Measurements from ENCODE around the gene FKBP10. TPM values are rescaled to one million over a fixed set of nuclear protein-coding genes. Genes with fewer than 3 reads are reported as not detected.

The FKBP10 gene
- total RNA-seq, 1 experiment from 2014 or later: 30.0 TPM

DNA sequence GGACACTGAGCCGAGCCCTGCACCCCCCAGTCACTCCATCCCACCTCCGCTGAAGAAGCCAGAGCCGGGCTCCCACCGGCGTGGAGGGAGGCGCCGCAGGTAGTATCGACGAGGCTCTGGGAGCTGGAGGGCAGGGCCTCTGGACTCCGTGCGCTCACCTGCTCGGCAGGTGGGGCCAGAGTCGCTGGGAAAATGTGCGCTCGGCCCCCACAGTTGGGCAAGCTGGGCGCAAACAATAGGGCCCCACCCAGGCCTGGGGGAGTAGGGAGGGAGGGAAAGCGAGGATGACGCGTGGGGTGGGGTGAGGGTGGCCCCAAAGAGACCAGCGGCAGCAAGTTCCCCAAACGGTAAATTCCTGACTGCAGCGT is 27.0 kb upstream of the FKBP10 start:
- no peaks in the 10 kb centered on the region for H3K36me3 ChIP-seq (ENCODE audit: insufficient read depth, low read length, poor library complexity, severe bottlenecking)
- no TSS peak for BruUV-seq (replicated peaks)
- no peaks in the 10 kb centered on the region for H3K9me3 ChIP-seq (ENCODE audit: low read depth, low read length, poor library complexity, severe bottlenecking)
- ChIA-PET CTCF (no interaction called here), POLR2A (ENCODE audit: low non-redundant PET) (no interaction called here)
- peak overlapping the region; percentile 40 for H3K27ac ChIP-seq (ENCODE audit: low read depth, low read length, poor library complexity, severe bottlenecking)
- peak; percentile 9 for DNase-seq (ENCODE audit: low spot score)
- intact Hi-C loops (cut with micrococcal nuclease; ENCODE audit: unreplicated experiment): no loop called here
- TF ChIP-seq, protein P1, sequence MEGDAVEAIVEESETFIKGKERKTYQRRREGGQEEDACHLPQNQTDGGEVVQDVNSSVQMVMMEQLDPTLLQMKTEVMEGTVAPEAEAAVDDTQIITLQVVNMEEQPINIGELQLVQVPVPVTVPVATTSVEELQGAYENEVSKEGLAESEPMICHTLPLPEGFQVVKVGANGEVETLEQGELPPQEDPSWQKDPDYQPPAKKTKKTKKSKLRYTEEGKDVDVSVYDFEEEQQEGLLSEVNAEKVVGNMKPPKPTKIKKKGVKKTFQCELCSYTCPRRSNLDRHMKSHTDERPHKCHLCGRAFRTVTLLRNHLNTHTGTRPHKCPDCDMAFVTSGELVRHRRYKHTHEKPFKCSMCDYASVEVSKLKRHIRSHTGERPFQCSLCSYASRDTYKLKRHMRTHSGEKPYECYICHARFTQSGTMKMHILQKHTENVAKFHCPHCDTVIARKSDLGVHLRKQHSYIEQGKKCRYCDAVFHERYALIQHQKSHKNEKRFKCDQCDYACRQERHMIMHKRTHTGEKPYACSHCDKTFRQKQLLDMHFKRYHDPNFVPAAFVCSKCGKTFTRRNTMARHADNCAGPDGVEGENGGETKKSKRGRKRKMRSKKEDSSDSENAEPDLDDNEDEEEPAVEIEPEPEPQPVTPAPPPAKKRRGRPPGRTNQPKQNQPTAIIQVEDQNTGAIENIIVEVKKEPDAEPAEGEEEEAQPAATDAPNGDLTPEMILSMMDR (conservative IDR thresholded peaks at IDR 0.05; ENCODE audit: low read depth, low read length): no peak
- TF ChIP-seq EZH2 (IDR thresholded peaks at IDR 0.05; ENCODE audit: borderline replicate concordance, low read depth, low read length, poor library complexity, severe bottlenecking): no peak
- H3K4me3 ChIP-seq (ENCODE audit: low read depth, low read length, poor library complexity, severe bottlenecking): peak overlapping the region; percentile 59
- peaks cover 12% of the 10 kb centered on the region for H3K4me1 ChIP-seq (ENCODE audit: insufficient read depth, low read length, poor library complexity, severe bottlenecking)
- no peaks in the 10 kb centered on the region for H3K27me3 ChIP-seq (replicated peaks; ENCODE audit: insufficient read depth, low read depth, low read length, poor library complexity)

DNA sequence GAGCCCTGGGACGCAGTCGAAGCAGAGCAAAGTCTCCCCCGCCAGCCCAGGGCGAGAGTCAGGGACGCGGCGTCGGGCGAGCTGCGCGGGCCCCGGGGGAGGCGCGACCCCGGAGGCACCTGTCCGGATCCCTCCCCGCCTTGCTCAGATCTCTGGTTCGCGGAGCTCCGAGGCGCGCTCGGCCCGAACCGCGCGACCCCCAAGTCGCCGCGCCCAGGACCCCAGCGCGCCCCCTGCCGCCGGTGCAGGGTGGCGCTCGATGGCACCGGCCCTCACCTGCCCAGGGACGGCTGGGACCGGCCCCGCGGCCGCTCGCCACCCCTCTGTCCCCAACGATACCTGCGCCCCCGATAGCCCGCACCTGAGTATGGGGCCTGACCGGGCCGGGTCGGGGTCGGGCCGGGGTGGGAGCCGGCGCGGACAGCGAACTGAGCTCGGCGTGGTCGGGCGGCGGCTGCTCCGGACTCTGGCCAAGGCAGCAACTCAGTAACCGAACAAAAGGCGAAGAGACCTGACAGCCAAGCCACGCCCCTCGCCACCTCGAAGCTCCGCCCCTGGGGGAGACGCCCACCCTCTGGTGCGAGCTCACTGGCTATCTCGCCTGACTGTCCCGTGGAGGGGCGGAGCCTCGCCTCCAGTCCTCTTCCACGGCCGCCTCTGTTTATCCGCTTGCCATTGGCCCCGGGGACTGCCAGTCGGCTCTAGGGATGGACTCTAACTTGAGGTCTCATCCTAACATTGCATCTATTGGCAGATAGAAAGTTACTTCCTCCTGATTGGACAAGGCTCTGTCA is 26.4 kb upstream of the FKBP10 start, which contains the start of gene JUP:
TSS of gene JUP (minus strand) at position 485 of the 794 bp plus-strand sequence. CDS start 14,857 bp downstream, outside the sequence.
- POLR2A ChIA-PET (ENCODE audit: low non-redundant PET): interaction anchor here (0.5 kb wide), 1 partner anchor 882 kb away, joined by 3 read pairs; no protein-coding TSS in a partner anchor
- no peak for TF ChIP-seq EZH2 (IDR thresholded peaks at IDR 0.05; ENCODE audit: borderline replicate concordance, low read depth, low read length, poor library complexity, severe bottlenecking)
- TF ChIP-seq, protein P1 (conservative IDR thresholded peaks at IDR 0.05; ENCODE audit: low read depth, low read length): peak; percentile 38; the same call in 1 of the 2 replicates
- CTCF ChIA-PET: interaction anchor here (0.6 to 1.0 kb wide), 3 partner anchors 25 to 282 kb away, joined by 3 to 5 read pairs (median 3); partner anchors contain the start of gene P3H4
- peak within 1 kb of the TSS; percentile 59 for H3K4me3 ChIP-seq (ENCODE audit: low read depth, low read length, poor library complexity, severe bottlenecking)
- peak; percentile 97 for DNase-seq (ENCODE audit: low spot score)
- BruUV-seq (replicated peaks): no TSS peak
- H3K36me3 ChIP-seq (ENCODE audit: insufficient read depth, low read length, poor library complexity, severe bottlenecking): no peaks in the 10 kb centered on the region
- peak within 1 kb of the TSS; percentile 40 for H3K27ac ChIP-seq (ENCODE audit: low read depth, low read length, poor library complexity, severe bottlenecking)
- no peaks in the 10 kb centered on the region for H3K9me3 ChIP-seq (ENCODE audit: low read depth, low read length, poor library complexity, severe bottlenecking)
- peaks cover 12% of the 10 kb centered on the region for H3K4me1 ChIP-seq (ENCODE audit: insufficient read depth, low read length, poor library complexity, severe bottlenecking)
- H3K27me3 ChIP-seq (replicated peaks; ENCODE audit: insufficient read depth, low read depth, low read length, poor library complexity): no peaks in the 10 kb centered on the region
- intact Hi-C loops (cut with micrococcal nuclease; ENCODE audit: unreplicated experiment): no loop called here

DNA sequence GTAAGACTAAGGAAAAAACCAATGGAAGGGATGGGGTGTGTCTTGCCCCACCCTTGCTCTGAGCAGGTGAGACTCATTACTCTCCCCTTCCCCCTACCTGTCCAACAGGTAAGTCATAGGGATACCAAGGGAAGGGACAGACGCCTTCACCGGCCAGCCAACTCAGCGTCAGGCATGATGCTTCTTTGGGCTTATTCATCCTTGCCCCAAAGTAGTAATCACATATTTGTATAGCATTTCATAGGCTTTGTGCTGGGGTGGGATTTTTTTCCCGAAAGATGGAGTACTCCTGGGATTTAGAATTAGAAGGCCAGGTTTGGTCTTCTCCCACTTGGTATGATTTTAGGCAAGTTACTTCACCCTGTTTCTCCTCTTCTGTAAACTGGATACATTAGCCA is 25.8 kb upstream of the FKBP10 start:
- POLR2A ChIA-PET (ENCODE audit: low non-redundant PET): no interaction called here
- no peak for TF ChIP-seq EZH2 (IDR thresholded peaks at IDR 0.05; ENCODE audit: borderline replicate concordance, low read depth, low read length, poor library complexity, severe bottlenecking)
- TF ChIP-seq, protein P1 (conservative IDR thresholded peaks at IDR 0.05; ENCODE audit: low read depth, low read length): no peak
- Histone ChIP-seq H3K36me3 (ENCODE audit: insufficient read depth, low read length, poor library complexity, severe bottlenecking) (no peaks in the 10 kb centered on the region), H3K9me3 (ENCODE audit: low read depth, low read length, poor library complexity, severe bottlenecking) (no peaks in the 10 kb centered on the region), H3K27ac (ENCODE audit: low read depth, low read length, poor library complexity, severe bottlenecking) (no peak overlapping the region), H3K4me1 (ENCODE audit: insufficient read depth, low read length, poor library complexity, severe bottlenecking) (peaks cover 12% of the 10 kb centered on the region), H3K27me3 (replicated peaks; ENCODE audit: insufficient read depth, low read depth, low read length, poor library complexity) (no peaks in the 10 kb centered on the region), H3K4me3 (ENCODE audit: low read depth, low read length, poor library complexity, severe bottlenecking) (no peak overlapping the region)
- intact Hi-C loops (cut with micrococcal nuclease; ENCODE audit: unreplicated experiment): no loop called here
- CTCF ChIA-PET: interaction anchor here (0.7 to 1.0 kb wide), 2 partner anchors 24 to 176 kb away, joined by 3 to 5 read pairs; partner anchors contain the start of gene P3H4
- no peak for DNase-seq (ENCODE audit: low spot score)
- BruUV-seq (replicated peaks): no TSS peak

All from A673 (cell line).